ENCODE measurements around the gene APOA1.
"Not testable (repeated sequence)": the region's sequence is repeated elsewhere in the genome, so short reads cannot be mapped to it uniquely, and the experiment has no call there.

The APOA1 gene

GRCh38 chr11:116813781-116814471, 23.5 kb downstream of the APOA1 start:
- DNase-seq (ENCODE audit: low spot score): no peak

GRCh38 chr11:116813170-116813569, 24.3 kb downstream of the APOA1 start:
- DNase-seq (ENCODE audit: low spot score): no peak

GRCh38 chr11:116812109-116812508, 25.3 kb downstream of the APOA1 start:
- no peak for DNase-seq (ENCODE audit: low spot score)

- DNase-seq (ENCODE audit: low spot score): no peak
Observed at GRCh38 chr11:116811194-116811593, 26.2 kb downstream of the APOA1 start.

GRCh38 chr11:116808262-116809175, 28.9 kb downstream of the APOA1 start:
- no peak for DNase-seq (ENCODE audit: low spot score)

GRCh38 chr11:116807601-116808261, 29.7 kb downstream of the APOA1 start:
- no peak for DNase-seq (ENCODE audit: low spot score)

GRCh38 chr11:116804001-116804400, 33.4 kb downstream of the APOA1 start:
- no peak for DNase-seq (ENCODE audit: low spot score)

- not testable (repeated sequence) for DNase-seq (ENCODE audit: low spot score)
Observed at GRCh38 chr11:116801662-116802061, 35.8 kb downstream of the APOA1 start.

GRCh38 chr11:116800610-116801009, 36.8 kb downstream of the APOA1 start:
- DNase-seq (ENCODE audit: low spot score): no peak

- DNase-seq (ENCODE audit: low spot score): no peak
Observed at GRCh38 chr11:116798368-116798767, 39.1 kb downstream of the APOA1 start.

- no peak for DNase-seq (ENCODE audit: low spot score)
Observed at GRCh38 chr11:116797816-116798215, 39.6 kb downstream of the APOA1 start.

- DNase-seq (ENCODE audit: low spot score): no peak
Observed at GRCh38 chr11:116796548-116796947, 40.9 kb downstream of the APOA1 start.

GRCh38 chr11:116794851-116795250, 42.6 kb downstream of the APOA1 start:
- DNase-seq (ENCODE audit: low spot score): no peak

GRCh38 chr11:116793772-116794097, 43.7 kb downstream of the APOA1 start:
- DNase-seq (ENCODE audit: low spot score): no peak

GRCh38 chr11:116792869-116793771, 44.3 kb downstream of the APOA1 start:
- DNase-seq (ENCODE audit: low spot score): no peak

- DNase-seq (ENCODE audit: low spot score): no peak
Observed at GRCh38 chr11:116792144-116792868, 45.1 kb downstream of the APOA1 start.

GRCh38 chr11:116791813-116792143, 45.6 kb downstream of the APOA1 start, which contains the start of gene APOA5:
Gene APOA5, minus strand, starts transcription at chr11:116791879. Its CDS starts 19 bp downstream, at chr11:116791860.
- no peak for DNase-seq (ENCODE audit: low spot score)

- DNase-seq (ENCODE audit: low spot score): peak; percentile 63
Observed at GRCh38 chr11:116791002-116791812, 46.2 kb downstream of the APOA1 start.

- no peak for DNase-seq (ENCODE audit: low spot score)
Observed at GRCh38 chr11:116790167-116791001, 47.0 kb downstream of the APOA1 start.
